Inferior parietal cortex (tissue), 1 donor: ENCODE measurements around the gene INPP4A.

Source experiments
- DNase-seq: peaks from one replicate; pipeline ENCODE4 v3.0.0-alpha.2; 2016; ENCODE audit errors: extremely low spot score

INPP4A gene

DNA sequence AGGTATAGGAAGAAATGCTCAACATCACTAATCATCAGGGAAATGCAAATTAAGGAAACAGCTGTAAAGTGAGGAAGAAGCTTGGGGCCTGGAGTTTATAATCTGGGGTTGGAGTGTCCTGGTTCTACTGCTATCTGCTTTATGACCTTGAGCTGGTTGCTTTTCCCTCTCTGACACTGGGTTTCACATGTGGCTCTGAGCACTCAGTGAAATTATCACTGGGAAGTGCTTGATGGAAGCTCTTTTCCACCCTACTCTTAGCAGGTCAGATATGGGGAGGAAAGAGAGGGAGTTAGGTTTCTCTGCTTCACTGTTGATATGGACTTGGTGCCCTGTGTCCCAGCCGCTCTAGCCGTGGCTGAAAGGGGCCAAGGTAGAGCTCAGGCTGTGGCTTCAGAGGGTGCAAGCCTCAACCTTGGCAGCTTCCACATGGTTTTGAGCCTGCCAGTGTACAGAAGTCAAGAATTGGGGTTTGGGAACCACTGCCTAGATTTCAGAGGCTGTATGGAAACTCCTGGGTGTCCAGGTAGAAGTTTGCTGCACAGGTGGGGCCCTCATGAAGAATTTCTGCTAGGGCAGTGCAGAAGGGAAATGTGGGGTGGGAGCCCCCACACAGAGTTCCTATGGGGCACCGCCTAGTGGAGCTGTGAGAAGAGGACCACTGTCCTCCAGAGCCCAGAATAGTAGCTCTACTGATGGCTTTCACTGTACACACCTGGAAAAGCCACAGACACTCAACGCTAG is 52.3 kb downstream of the INPP4A start:
- no peak for DNase-seq

DNA sequence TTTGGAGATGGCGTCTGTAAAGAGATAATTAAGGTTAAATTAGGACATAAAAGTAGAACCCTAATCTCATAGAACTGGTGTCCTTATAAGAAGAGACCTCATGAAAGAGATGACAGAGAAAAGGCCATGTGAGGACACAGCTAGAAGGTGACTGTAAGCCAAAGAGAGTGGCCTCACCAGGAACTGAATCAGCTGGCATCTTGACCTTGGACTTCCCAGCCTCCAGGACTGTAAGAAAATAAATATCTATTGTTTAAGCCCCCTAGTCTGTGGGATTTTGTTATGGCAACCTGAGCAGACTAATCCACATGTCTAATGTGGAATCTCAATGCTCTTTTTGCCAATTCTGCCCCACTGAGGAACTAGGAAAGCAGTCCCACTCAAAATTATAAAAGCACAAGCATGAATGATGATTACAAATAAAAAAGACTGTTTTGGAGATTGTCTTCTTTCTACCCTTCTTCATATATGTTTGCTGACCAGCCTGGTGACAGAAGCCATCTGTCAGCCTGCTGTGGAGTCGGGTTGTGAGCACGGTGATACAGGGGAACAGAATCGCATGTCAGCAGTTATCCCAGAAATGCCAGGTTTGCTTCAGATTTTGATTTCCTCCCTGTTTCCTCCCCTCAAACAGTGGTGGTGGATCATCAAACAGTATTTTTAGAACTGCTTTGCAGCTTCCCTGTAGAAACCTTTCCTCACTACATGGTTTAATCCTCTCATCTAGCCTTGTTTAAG is 54.2 kb downstream of the INPP4A start:
- no peak for DNase-seq

DNA sequence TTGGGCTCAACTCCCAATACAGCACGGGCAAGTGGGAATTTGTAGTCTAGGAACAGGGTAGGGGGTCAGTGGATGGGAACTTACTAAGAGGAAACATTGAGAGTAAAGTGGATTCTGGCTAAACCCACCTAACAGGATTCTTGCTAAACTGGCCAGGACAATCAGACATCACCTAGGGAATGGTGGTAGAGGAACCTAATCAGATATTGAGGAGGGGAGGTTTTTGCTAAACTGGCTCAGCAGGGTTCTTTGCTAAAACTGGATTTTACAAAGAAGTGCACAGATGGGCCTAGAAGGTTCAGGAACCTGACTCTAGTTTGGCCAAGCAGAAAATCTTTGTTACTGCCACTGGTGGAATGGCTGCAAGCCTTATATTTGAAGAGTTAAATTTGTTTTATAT is 55.9 kb downstream of the INPP4A start:
- DNase-seq: no peak

GRCh38 chr2:98501223-98501622 is 56.6 kb downstream of the INPP4A start:
- DNase-seq: no peak

DNA sequence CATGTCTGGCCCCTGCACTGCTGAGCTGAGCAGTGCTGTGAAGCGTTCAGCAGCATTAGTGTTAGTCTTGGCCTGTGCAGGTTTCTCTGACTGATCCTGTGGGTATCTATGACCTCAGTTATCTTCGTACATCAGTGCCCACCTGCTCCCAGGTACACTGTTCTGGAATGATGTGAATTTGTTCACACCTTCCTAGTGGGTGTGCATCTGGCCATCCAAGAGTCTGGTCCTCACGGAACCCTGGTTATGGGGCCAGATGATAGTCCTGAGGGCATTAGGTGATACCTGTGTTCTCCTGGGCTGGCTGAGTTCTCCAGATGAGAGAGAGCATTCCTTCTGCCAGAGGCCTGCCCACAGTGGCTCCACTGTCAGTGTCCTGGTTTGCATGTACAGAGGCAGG is 57.2 kb downstream of the INPP4A start:
- no peak for DNase-seq

GRCh38 chr2:98502556-98503335 is 58.1 kb downstream of the INPP4A start:
- no peak for DNase-seq

DNA sequence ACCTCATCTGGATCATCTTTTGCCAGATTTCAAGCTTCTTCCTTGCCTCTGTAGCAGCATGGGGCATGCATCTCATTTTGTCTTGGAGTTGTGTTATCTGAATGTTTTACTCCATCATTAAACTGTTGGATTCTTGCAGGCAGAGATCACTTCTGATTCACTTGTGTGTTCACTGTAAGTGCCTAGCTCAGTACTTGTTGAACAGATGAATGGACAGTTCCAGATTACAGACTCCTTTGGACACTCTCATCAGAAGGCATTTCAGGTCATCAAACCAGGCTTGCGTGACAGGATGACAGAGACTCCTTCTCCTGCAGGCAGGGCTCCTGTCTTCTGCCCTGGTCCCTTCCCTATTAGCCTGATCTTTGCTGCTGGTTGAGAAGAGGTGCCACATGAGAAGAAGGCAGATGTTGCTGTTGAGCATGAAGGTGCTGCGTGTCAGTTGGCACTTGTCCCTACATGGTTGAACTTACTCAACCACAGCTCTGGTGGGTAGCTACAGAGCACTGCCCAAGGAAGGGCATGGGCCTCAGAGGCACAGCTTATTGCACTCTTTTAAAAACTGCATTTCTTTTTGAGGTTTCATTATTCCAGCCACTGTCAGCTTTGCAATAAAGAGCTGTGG is 58.9 kb downstream of the INPP4A start:
- no peak for DNase-seq

DNA sequence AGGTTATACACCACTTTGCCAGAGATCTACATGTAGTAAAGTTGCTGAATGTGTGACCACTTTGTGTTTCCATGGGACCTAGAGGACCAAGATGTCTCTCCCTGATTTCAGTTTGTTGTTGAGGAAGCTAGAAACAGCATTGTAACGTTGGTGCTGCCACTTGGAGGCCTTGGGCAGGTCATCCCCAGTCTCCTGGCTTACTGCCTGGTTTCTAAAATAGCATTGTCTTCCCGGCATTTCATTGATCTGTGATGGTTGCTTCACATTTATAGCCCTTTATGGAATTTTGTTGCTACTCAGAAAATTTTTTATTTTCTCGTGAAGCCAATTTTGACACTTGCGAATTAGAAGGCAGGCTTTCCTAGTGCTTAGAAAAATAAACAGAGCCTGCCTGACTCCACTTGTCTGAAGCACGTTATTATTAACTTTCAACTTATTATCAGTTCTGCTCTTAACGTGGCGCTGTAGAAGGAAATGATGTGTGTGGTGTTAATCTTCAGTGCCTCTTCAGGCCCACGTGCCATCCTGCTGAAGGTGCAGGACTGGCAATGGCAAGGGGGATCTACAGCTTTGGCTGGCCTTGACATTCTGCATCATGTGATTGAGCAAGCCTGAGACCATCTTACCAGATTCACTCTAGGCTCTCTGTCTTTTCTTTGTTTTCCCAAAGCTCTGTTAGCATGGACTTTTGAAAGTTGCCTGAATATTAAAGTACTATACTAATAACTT is 59.9 kb downstream of the INPP4A start:
- no peak for DNase-seq

DNA sequence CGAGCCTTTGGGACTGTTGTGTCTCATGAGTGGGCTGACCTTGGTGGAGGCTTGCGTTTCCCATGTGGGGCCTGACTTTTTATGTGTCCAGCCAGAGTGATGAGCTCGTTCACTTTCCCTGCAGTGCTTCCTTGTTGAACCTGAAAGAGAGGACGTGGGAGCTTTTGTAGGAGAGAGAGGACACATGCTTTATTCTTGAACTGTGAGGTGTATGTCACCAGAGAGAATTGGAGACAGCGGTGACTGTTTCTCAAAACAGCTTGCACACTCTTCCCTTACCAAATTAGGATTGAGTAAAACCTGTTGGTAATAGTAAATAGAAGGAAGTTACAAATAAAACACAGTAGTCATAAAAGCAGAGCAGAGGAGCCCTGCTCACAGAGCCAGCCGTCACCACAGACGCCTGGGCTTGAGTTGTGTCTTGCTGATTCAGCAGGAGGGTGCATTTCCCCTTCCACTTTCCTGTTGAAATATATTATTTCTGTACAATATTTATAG is 60.7 kb downstream of the INPP4A start:
- DNase-seq: no peak

DNA sequence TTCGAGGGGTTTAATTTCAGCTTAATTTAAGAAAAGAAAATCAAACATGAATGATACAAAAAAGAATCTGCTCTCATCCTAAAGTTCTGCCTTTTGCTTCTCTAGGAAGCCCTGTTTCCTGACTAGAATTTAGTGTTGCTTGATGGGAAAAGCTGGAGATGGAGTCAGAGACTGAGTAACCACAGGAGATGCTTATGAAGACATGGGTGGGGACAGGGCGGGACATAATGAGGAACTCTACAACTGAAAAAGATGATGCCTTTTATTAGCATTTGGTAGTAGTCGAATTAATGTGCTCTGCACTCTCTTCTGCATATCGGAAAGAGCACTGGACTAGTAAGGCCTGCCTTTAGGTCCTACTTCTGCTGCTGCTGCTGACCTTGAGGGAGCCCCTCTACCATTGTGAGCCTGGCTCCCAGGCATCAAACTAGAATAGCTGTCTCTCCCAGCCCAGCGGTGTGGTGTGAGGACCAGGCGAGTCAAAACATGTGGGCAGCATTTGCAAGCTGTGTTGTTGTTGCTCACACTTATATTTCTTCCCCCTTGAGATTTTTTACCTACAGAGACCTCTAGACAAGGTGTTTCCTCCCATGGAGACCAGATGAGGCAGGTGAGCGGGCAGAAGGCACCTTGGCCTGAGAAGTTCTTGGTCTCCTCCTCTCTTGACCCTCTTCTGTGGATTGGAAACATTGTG is 61.5 kb downstream of the INPP4A start:
- DNase-seq: no peak

GRCh38 chr2:98506881-98507280 is 62.2 kb downstream of the INPP4A start:
- DNase-seq: no peak

DNA sequence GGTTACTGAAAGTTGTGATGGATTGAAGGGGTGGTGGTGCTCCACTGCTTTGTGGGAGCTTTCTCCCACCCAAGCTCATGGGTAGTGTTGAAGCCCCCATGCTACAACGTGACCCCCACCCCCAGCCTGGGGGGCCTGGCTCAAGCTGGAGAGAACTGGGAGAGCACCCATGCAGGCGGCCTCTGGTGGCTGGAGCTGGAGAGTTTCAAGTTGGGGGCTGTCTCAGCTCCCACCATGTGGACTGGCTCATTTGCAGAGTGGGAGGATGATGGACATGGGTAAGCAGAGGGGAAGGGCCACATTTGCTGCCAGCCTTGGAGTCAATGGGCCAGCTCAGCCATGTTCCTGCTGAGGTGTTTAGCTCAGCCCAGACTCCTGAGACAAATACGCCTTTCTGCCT is 62.8 kb downstream of the INPP4A start:
- DNase-seq: no peak

GRCh38 chr2:98507891-98508708 is 63.4 kb downstream of the INPP4A start:
- no peak for DNase-seq

- DNase-seq: no peak
Observed at GRCh38 chr2:98508709-98509066, 64.0 kb downstream of the INPP4A start.

- no peak for DNase-seq
Observed at GRCh38 chr2:98509542-98510321, 65.1 kb downstream of the INPP4A start.

DNA sequence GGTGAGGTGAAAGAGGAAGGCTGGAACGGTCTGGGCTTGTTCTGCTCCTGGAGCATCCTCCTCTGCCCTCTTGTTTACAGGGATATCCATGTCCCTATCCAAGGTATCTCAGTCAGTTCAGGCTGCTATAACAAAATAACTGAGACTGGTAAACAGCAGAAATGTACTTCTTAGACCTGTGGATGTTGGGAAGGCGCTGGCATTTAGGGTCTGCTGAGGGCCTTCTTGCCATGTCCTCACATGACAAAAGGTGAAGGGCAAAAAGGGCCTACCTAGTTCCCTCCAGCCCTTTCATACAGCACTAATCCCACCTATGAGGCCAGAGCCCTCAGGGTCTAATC is 65.6 kb downstream of the INPP4A start:
- no peak for DNase-seq

DNA sequence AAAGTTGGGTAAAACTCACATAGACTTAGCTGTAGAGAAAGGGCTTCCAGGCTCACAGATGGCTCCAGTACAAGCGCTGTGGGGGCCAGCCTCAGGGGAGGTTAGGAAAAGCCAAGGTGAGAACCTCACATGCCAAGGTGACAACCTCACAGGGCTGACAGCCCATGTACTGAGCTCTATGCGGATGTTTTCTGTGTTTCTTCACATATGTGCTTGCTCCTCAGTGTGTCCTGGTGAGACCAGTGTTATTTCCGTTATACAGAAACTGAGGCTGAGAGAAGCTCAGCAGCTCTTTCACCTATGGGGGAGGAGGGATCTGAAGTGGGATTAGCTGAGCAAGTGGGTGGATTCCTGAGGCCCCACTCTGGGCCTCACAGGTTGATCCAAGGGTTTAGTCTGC is 67.3 kb downstream of the INPP4A start:
- DNase-seq: no peak

DNA sequence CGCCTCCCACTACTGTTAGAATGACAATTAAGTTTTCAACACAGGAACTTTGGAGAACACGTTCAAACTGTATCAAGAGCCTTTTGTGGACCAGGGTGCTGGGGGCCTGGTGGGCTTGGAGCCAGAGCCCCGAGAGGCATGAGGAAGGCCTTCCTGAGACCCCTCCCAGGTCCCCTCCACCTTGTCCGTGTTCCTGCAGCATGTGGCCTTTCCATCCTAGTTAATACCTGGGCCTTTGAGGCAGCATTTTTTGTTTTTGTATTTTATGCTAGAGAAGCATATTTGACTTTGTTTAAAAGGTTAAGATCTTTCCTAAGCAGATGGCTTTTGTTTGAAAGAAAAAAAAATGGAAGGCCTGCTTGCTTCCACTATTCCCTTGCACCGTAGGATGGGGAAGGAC is 68.0 kb downstream of the INPP4A start:
- no peak for DNase-seq

GRCh38 chr2:98514096-98514639 is 69.5 kb downstream of the INPP4A start:
- no peak for DNase-seq
